Measurements from ENCODE around the gene MXD1. TPM values are rescaled to one million over a fixed set of nuclear protein-coding genes. Genes with fewer than 3 reads are reported as not detected.

The MXD1 gene
- total and polyA plus RNA-seq, 9 of the 15 experiments (the other 6 are each of a cell fraction or from before 2014, with no cell fraction given): 6.7 to 35.9 (median 11.0) TPM

DNA sequence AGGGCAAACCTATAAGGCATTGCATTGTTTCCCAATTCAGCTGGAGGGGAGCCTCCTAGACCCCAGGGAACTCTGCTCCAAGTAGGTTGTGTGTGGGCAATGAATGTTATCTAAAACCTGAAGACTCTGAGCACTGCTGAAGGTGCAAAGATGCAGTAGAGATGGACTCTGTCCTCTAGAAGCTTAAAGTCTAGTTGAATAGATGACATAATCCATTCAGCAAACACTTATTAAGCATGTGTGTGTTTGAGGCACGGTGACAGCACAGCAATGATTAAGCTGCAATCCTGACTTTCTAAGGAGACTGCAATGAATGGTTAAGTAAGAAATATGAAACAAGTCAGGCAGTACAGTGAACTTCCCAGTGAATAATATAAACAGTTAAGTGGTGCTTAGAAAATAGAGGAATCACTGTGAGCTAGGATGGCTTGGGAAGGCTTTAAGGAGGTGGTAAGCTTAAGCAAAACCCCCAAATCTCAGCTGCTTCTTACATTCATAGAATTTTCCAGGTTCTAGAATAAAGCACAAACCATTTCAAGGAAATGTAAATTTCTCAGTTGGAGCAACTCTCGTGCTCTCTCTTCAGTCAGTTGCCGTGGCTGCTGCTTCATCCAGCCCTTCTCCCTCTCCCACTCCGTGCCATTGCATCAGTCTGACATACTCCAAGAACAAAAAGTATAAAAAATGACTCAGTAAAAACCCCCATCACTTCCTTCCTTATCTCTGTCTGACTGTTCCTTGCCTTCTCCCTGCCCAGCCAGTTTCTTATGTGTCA is 19.1 kb downstream of the MXD1 start (continued):
- no peak for TF ChIP-seq ZNF324 (CRISPR knock-in tag; IDR thresholded peaks at IDR 0.05)
- TF ChIP-seq ZNF696 (CRISPR knock-in tag; conservative IDR thresholded peaks at IDR 0.05): no peak
- peak; percentile 72; the same call in 1 of the 2 replicates for TF ChIP-seq DMBX1 (CRISPR knock-in tag; IDR thresholded peaks at IDR 0.05; ENCODE audit: borderline replicate concordance)
- TF ChIP-seq, protein P1, sequence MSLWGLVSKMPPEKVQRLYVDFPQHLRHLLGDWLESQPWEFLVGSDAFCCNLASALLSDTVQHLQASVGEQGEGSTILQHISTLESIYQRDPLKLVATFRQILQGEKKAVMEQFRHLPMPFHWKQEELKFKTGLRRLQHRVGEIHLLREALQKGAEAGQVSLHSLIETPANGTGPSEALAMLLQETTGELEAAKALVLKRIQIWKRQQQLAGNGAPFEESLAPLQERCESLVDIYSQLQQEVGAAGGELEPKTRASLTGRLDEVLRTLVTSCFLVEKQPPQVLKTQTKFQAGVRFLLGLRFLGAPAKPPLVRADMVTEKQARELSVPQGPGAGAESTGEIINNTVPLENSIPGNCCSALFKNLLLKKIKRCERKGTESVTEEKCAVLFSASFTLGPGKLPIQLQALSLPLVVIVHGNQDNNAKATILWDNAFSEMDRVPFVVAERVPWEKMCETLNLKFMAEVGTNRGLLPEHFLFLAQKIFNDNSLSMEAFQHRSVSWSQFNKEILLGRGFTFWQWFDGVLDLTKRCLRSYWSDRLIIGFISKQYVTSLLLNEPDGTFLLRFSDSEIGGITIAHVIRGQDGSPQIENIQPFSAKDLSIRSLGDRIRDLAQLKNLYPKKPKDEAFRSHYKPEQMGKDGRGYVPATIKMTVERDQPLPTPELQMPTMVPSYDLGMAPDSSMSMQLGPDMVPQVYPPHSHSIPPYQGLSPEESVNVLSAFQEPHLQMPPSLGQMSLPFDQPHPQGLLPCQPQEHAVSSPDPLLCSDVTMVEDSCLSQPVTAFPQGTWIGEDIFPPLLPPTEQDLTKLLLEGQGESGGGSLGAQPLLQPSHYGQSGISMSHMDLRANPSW (CRISPR knock-in tag; IDR thresholded peaks at IDR 0.05): no peak
- TF ChIP-seq, protein P2, sequence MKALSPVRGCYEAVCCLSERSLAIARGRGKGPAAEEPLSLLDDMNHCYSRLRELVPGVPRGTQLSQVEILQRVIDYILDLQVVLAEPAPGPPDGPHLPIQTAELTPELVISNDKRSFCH (CRISPR knock-in tag; IDR thresholded peaks at IDR 0.05): no peak
- TF ChIP-seq, protein P2 (tag; IDR thresholded peaks at IDR 0.05): no peak
- no peak for TF ChIP-seq FUS (optimal IDR thresholded peaks at IDR 0.05; ENCODE audit: low read depth, low read length)
- TF ChIP-seq, protein P3, sequence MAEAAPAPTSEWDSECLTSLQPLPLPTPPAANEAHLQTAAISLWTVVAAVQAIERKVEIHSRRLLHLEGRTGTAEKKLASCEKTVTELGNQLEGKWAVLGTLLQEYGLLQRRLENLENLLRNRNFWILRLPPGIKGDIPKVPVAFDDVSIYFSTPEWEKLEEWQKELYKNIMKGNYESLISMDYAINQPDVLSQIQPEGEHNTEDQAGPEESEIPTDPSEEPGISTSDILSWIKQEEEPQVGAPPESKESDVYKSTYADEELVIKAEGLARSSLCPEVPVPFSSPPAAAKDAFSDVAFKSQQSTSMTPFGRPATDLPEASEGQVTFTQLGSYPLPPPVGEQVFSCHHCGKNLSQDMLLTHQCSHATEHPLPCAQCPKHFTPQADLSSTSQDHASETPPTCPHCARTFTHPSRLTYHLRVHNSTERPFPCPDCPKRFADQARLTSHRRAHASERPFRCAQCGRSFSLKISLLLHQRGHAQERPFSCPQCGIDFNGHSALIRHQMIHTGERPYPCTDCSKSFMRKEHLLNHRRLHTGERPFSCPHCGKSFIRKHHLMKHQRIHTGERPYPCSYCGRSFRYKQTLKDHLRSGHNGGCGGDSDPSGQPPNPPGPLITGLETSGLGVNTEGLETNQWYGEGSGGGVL (CRISPR knock-in tag; IDR thresholded peaks at IDR 0.05): no peak
- TF ChIP-seq, protein P4, sequence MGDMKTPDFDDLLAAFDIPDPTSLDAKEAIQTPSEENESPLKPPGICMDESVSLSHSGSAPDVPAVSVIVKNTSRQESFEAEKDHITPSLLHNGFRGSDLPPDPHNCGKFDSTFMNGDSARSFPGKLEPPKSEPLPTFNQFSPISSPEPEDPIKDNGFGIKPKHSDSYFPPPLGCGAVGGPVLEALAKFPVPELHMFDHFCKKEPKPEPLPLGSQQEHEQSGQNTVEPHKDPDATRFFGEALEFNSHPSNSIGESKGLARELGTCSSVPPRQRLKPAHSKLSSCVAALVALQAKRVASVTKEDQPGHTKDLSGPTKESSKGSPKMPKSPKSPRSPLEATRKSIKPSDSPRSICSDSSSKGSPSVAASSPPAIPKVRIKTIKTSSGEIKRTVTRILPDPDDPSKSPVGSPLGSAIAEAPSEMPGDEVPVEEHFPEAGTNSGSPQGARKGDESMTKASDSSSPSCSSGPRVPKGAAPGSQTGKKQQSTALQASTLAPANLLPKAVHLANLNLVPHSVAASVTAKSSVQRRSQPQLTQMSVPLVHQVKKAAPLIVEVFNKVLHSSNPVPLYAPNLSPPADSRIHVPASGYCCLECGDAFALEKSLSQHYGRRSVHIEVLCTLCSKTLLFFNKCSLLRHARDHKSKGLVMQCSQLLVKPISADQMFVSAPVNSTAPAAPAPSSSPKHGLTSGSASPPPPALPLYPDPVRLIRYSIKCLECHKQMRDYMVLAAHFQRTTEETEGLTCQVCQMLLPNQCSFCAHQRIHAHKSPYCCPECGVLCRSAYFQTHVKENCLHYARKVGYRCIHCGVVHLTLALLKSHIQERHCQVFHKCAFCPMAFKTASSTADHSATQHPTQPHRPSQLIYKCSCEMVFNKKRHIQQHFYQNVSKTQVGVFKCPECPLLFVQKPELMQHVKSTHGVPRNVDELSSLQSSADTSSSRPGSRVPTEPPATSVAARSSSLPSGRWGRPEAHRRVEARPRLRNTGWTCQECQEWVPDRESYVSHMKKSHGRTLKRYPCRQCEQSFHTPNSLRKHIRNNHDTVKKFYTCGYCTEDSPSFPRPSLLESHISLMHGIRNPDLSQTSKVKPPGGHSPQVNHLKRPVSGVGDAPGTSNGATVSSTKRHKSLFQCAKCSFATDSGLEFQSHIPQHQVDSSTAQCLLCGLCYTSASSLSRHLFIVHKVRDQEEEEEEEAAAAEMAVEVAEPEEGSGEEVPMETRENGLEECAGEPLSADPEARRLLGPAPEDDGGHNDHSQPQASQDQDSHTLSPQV (IDR thresholded peaks at IDR 0.05): peak; percentile 87
- no peak for TF ChIP-seq U2AF1 (optimal IDR thresholded peaks at IDR 0.05; ENCODE audit: low read depth, low read length)
- peak; percentile 72; the same call in 1 of the 2 replicates for TF ChIP-seq NFRKB (IDR thresholded peaks at IDR 0.05; ENCODE audit: low read depth)
- TF ChIP-seq RAD51 (IDR thresholded peaks at IDR 0.05; ENCODE audit: borderline replicate concordance, low read depth): no peak
- no peak for TF ChIP-seq SLC30A9 (CRISPR knock-in tag; IDR thresholded peaks at IDR 0.05)
- no peak for TF ChIP-seq MYBL2 (IDR thresholded peaks at IDR 0.05; ENCODE audit: low read depth)
- TF ChIP-seq MYBL2 (CRISPR knock-in tag; IDR thresholded peaks at IDR 0.05; ENCODE audit: borderline replicate concordance): no peak
- no peak for TF ChIP-seq ZSCAN32 (CRISPR knock-in tag; IDR thresholded peaks at IDR 0.05)
- no peak for TF ChIP-seq ZC3H4 (CRISPR knock-in tag; IDR thresholded peaks at IDR 0.05; ENCODE audit: borderline replicate concordance)
- no peak for TF ChIP-seq GABPB2 (CRISPR knock-in tag; conservative IDR thresholded peaks at IDR 0.05)
- TF ChIP-seq NFIX (CRISPR knock-in tag; IDR thresholded peaks at IDR 0.05; ENCODE audit: low read depth): no peak

Measured in K562 (cell line).